ENCODE measurements around the gene PDSS2. TPM values are rescaled to one million over a fixed set of nuclear protein-coding genes. Genes with fewer than 3 reads are reported as not detected.

The PDSS2 gene
- total and polyA plus RNA-seq, 7 donors, result 9.4 to 18.5 (median 11.1) TPM

- Histone ChIP-seq H3K36me3 (no peaks in the 10 kb centered on the region), H3K9me3 (no peaks in the 10 kb centered on the region), H3K4me1 (peaks cover 0 to 12% (median 2%) of the 10 kb centered on the region in 4 donors), H3K27ac (no peak overlapping the region), H3K27me3 (no peaks in the 10 kb centered on the region), H3K4me3 (no peak overlapping the region)
- no peak for TF ChIP-seq CTCF (IDR thresholded peaks at IDR 0.05)
- no peak for TF ChIP-seq POLR2AphosphoS5 (IDR thresholded peaks at IDR 0.05)
- TF ChIP-seq POLR2A (IDR thresholded peaks at IDR 0.05), result no peak
- no peak for TF ChIP-seq EP300 (IDR thresholded peaks at IDR 0.05)
- intact Hi-C loops (cut with DNase I), result no loop called here
- DNase-seq, result no peak
These were observed 137.6 kb downstream of the PDSS2 start for GRCh38 chr6:107321793-107322192.

- Histone ChIP-seq H3K4me3 (no peak overlapping the region), H3K9me3 (no peaks in the 10 kb centered on the region), H3K4me1 (peaks cover 0 to 12% (median 2%) of the 10 kb centered on the region in 4 donors), H3K27ac (no peak overlapping the region), H3K27me3 (no peaks in the 10 kb centered on the region), H3K36me3 (no peaks in the 10 kb centered on the region)
- intact Hi-C loops (cut with DNase I), result loop anchor here (5.0 to 10.0 kb wide), 2 partner anchors 387 to 525 kb away; no protein-coding TSS in a partner anchor
- 70 to 73% methylated on average over 5 of the region's 5 CpGs for WGBS, 2 donors
- TF ChIP-seq CTCF (IDR thresholded peaks at IDR 0.05) (no peak), EP300 (IDR thresholded peaks at IDR 0.05) (no peak), POLR2AphosphoS5 (IDR thresholded peaks at IDR 0.05) (no peak), POLR2A (IDR thresholded peaks at IDR 0.05) (no peak)
- DNase-seq, result no peak
These were observed 139.3 kb downstream of the PDSS2 start for GRCh38 chr6:107319906-107320530.

GRCh38 chr6:107318100-107318736 lies 141.1 kb downstream of the PDSS2 start:
- Histone ChIP-seq H3K4me1 (peaks cover 0 to 21% (median 2%) of the 10 kb centered on the region in 4 donors), H3K27ac (no peak overlapping the region), H3K27me3 (no peaks in the 10 kb centered on the region), H3K9me3 (no peaks in the 10 kb centered on the region), H3K4me3 (no peak overlapping the region), H3K36me3 (no peaks in the 10 kb centered on the region)
- intact Hi-C loops (cut with DNase I), result loop anchor here (5.0 to 10.0 kb wide), 2 partner anchors 389 to 527 kb away; no protein-coding TSS in a partner anchor
- DNase-seq, result no peak
- TF ChIP-seq EP300 (IDR thresholded peaks at IDR 0.05) (no peak), CTCF (IDR thresholded peaks at IDR 0.05) (peak in 3 of 4 experiments; percentile 22 to 51 (median 29))
- WGBS, 2 donors, result 50 to 57% methylated on average over 9 of the region's 9 CpGs

- intact Hi-C loops (cut with DNase I), result loop anchor here (5.0 to 10.0 kb wide), 2 partner anchors 392 to 530 kb away; no protein-coding TSS in a partner anchor
- Histone ChIP-seq H3K9me3 (no peaks in the 10 kb centered on the region), H3K27me3 (no peaks in the 10 kb centered on the region), H3K4me1 (peaks cover 0 to 17% (median 2%) of the 10 kb centered on the region in 4 donors), H3K36me3 (no peaks in the 10 kb centered on the region), H3K4me3 (no peak overlapping the region), H3K27ac (no peak overlapping the region)
- TF ChIP-seq CTCF (IDR thresholded peaks at IDR 0.05) (no peak), EP300 (IDR thresholded peaks at IDR 0.05) (no peak), POLR2A (IDR thresholded peaks at IDR 0.05) (no peak), POLR2AphosphoS5 (IDR thresholded peaks at IDR 0.05) (no peak)
- DNase-seq, result no peak
These were observed 144.2 kb downstream of the PDSS2 start for GRCh38 chr6:107315114-107315513.
